Mesendoderm (in vitro differentiated cells): ENCODE data around the gene DEDD.
A peak's percentile ranks its signal among the peaks of the same experiment; 100 is the strongest.

ENCODE experiments used
- DNase-seq: peaks from one replicate; pipeline ENCODE4 v3.0.0; 2013
- H2AK5ac ChIP-seq: 2 replicates; pipeline ENCODE4 v1.6.1; 2013; ENCODE audit warnings: low read length, inconsistent platforms
- H2BK120ac ChIP-seq: 2 replicates; pipeline ENCODE4 v1.6.1; 2013; ENCODE audit warnings: low read depth, mild to moderate bottlenecking, low read length, moderate library complexity, mixed read lengths
- H2BK15ac ChIP-seq: replicated peaks from 2 replicates; pipeline ENCODE4 v1.6.1; 2013; ENCODE audit warnings: low read depth, mild to moderate bottlenecking, moderate library complexity
- H2BK5ac ChIP-seq: 2 replicates; pipeline ENCODE4 v1.6.1; 2013; ENCODE audit warnings: low read length, inconsistent platforms
- H3K18ac ChIP-seq: 2 replicates; pipeline ENCODE4 v1.6.1; 2013; ENCODE audit warnings: mild to moderate bottlenecking, low read length, mixed read lengths
- H3K23ac ChIP-seq: one replicate; pipeline ENCODE4 v1.6.1; 2013; ENCODE audit warnings: low read length
- H3K27ac ChIP-seq: 2 replicates; pipeline ENCODE4 v1.5.1; 2013; ENCODE audit warnings: low read depth, mild to moderate bottlenecking, inconsistent platforms, low read length, moderate library complexity
- H3K27me3 ChIP-seq: 2 replicates; pipeline ENCODE4 v1.6.1; 2013; ENCODE audit warnings: low read length, control low read depth, mild to moderate bottlenecking, inconsistent platforms; ENCODE audit not compliant: insufficient read depth, poor library complexity
- H3K36me3 ChIP-seq: 2 replicates; pipeline ENCODE4 v1.6.1; 2013; ENCODE audit warnings: low read length, inconsistent platforms; ENCODE audit not compliant: control insufficient read depth, insufficient read depth
- H3K4ac ChIP-seq: one replicate; pipeline ENCODE4 v1.6.1; 2013; ENCODE audit warnings: low read depth, mild to moderate bottlenecking, low read length, moderate library complexity
- H3K4me1 ChIP-seq: 2 replicates; pipeline ENCODE4 v1.6.1; 2013; ENCODE audit warnings: low read depth, low read length, inconsistent platforms; ENCODE audit not compliant: control insufficient read depth
- H3K4me2 ChIP-seq: 2 replicates; pipeline ENCODE4 v1.6.1; 2013; ENCODE audit warnings: low read length
- H3K4me3 ChIP-seq: 2 replicates; pipeline ENCODE4 v1.5.1; 2013; ENCODE audit warnings: mild to moderate bottlenecking, low read length
- H3K56ac ChIP-seq: one replicate; pipeline ENCODE4 v1.6.1; 2013; ENCODE audit warnings: low read length
- H3K79me1 ChIP-seq: 2 replicates; pipeline ENCODE4 v1.6.1; 2013; ENCODE audit warnings: low read length, inconsistent platforms
- H3K79me2 ChIP-seq: 2 replicates; pipeline ENCODE4 v1.6.1; 2013; ENCODE audit warnings: mild to moderate bottlenecking, low read length; ENCODE audit not compliant: control insufficient read depth, insufficient read depth
- H3K9ac ChIP-seq: 2 replicates; pipeline ENCODE4 v1.6.1; 2013; ENCODE audit warnings: low read length, inconsistent platforms
- H4K5ac ChIP-seq: one replicate; pipeline ENCODE4 v1.6.1; 2013; ENCODE audit warnings: low read length
- H4K8ac ChIP-seq: one replicate; pipeline ENCODE4 v1.6.1; 2013; ENCODE audit warnings: low read depth, mild to moderate bottlenecking, control low read depth, low read length, moderate library complexity
- WGBS: extraction: QIAGEN DNeasy Blood & Tissue Kit; methylation state at CpG from one replicate; pipeline ENCODE4 v1.1.7; 2013; ENCODE audit warnings: low lambda C conversion rate, missing lambda C conversion rate; ENCODE audit not compliant: insufficient coverage; ENCODE audit errors: extremely low coverage; 5-methylcytosine and 5-hydroxymethylcytosine counted together

Gene DEDD

DNA sequence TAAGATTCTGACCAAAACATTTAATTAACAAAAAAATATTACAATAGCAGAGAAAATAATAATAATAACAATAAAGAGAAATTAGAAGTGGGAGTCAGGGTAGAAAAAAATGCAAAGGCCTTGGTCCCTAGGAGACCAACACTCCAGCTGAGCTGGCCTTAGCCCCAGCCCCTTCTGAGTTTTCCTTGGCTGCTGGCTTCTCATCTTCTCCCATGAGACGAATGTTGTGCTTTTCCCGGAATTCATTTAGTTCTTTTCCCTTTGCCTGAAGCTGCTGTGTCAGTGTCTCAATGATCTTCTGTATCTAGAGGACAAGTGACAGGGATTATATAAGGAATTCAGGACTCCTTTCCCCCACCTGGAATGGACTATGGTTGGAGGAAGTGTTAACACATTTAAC is 31.9 kb downstream of the DEDD start:
- no peak overlapping the region for H2BK15ac ChIP-seq
- H3K27me3 ChIP-seq: no peaks in the 10 kb centered on the region
- H3K4me1 ChIP-seq: no peaks in the 10 kb centered on the region
- no peak overlapping the region for H3K9ac ChIP-seq
- H4K8ac ChIP-seq: no peak overlapping the region
- peaks cover 1% of the 10 kb centered on the region for H3K79me1 ChIP-seq
- no CpG with 5 or more reads among the region's 2 CpGs for WGBS
- no peaks in the 10 kb centered on the region for H3K79me2 ChIP-seq
- no peak overlapping the region for H3K23ac ChIP-seq
- H3K27ac ChIP-seq: no peak overlapping the region
- H3K56ac ChIP-seq: no peak overlapping the region
- H3K4me2 ChIP-seq: no peak overlapping the region
- no peak overlapping the region for H2BK5ac ChIP-seq
- no peak overlapping the region for H2AK5ac ChIP-seq
- DNase-seq: no peak
- no peak overlapping the region for H3K4me3 ChIP-seq
- H4K5ac ChIP-seq: no peak overlapping the region
- H2BK120ac ChIP-seq: no peak overlapping the region
- no peak overlapping the region for H3K4ac ChIP-seq
- no peak overlapping the region for H3K18ac ChIP-seq
- H3K36me3 ChIP-seq: no peaks in the 10 kb centered on the region

DNA sequence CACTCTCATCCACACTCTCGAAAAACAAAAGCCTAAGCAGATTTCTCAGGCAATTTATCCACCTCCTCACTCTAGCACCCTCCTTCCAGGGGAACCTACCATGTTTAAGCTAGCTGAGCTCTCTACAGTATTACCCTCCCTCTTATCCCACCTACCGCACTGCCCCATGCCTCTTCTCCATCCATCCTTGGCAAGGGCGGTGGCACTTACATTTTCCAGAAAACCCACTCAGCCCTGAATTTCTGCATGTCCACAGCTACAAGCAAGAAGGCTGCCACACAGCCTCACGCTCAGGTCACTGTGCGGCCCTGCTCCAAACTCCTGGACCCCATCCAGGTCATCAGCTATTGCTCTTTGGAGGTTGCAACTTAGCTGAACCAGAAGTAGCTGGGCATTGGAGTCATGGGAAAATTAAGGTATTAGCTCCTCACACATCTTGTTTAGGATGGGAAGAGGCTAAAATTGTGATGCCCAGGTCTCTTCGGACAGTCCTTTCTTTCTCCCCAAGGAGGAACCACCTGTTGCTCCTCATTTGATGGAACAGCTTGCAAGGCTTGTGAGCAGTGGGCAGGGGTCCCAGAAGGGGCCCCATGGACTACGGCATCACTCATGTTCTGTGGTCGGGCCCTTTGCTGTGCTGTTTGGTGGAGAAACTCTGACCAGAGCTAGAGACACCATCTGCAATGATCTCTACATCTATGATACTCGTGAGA is 33.2 kb downstream of the DEDD start:
- Histone ChIP-seq H2BK15ac (no peak overlapping the region), H4K5ac (no peak overlapping the region), H3K4me2 (peak overlapping the region; percentile 94), H3K79me2 (no peaks in the 10 kb centered on the region), H3K18ac (no peak overlapping the region), H3K27ac (no peak overlapping the region), H3K36me3 (no peaks in the 10 kb centered on the region), H3K23ac (no peak overlapping the region), H2BK120ac (no peak overlapping the region), H3K56ac (peak overlapping the region; percentile 60), H3K27me3 (no peaks in the 10 kb centered on the region), H4K8ac (no peak overlapping the region), H3K4ac (no peak overlapping the region), H3K4me1 (no peaks in the 10 kb centered on the region), H2BK5ac (no peak overlapping the region), H3K79me1 (peaks cover 1% of the 10 kb centered on the region), H2AK5ac (no peak overlapping the region), H3K9ac (no peak overlapping the region), H3K4me3 (no peak overlapping the region)
- WGBS: no CpG with 5 or more reads among the region's 9 CpGs
- DNase-seq: no peak

- Histone ChIP-seq H3K4me3 (peak within 1 kb of the TSS; percentile 86), H2BK5ac (no peak within 1 kb of the TSS), H3K79me1 (peaks cover 1% of the 10 kb centered on the region), H3K79me2 (no peaks in the 10 kb centered on the region), H4K8ac (no peak within 1 kb of the TSS), H2BK120ac (no peak within 1 kb of the TSS), H3K36me3 (no peaks in the 10 kb centered on the region), H4K5ac (no peak within 1 kb of the TSS), H3K23ac (no peak within 1 kb of the TSS), H3K27ac (no peak within 1 kb of the TSS), H3K18ac (no peak within 1 kb of the TSS), H2BK15ac (no peak within 1 kb of the TSS), H3K27me3 (no peaks in the 10 kb centered on the region), H3K56ac (peak within 1 kb of the TSS; percentile 97), H3K4me1 (no peaks in the 10 kb centered on the region), H3K4ac (no peak within 1 kb of the TSS), H3K4me2 (peak within 1 kb of the TSS; percentile 96), H3K9ac (peak within 1 kb of the TSS; percentile 95), H2AK5ac (no peak within 1 kb of the TSS)
- WGBS: no CpG with 5 or more reads among the region's 71 CpGs
- DNase-seq: peak; percentile 98
Measured at GRCh38 chr1:161098210-161099068, 34.0 kb downstream of the DEDD start, which contains the start of gene KLHDC9. TSS of gene KLHDC9 (plus strand) at chr1:161098361. CDS start at chr1:161098536, 175 bp downstream.

DNA sequence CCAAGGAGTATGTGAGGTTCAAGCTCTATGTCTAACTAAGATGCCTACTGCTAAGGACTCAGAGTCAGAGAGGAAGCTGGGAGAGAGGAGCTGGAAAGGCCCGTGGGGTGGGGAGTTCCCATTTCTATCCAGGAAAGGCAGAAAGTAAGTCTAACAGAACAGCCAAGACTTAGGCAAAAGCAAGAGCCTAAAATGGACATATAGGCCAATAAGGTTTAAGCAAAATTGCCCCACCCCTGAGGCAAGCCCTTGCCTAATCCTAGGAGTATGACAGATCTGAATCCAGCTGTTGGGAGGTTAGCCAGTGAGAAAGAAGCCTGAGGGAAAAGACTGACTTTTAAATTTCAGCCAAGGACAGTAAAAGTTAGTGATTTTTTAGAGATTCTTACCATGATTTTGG is 35.9 kb downstream of the DEDD start:
- Histone ChIP-seq H3K4me1 (no peaks in the 10 kb centered on the region), H3K27ac (no peak overlapping the region)

DNA sequence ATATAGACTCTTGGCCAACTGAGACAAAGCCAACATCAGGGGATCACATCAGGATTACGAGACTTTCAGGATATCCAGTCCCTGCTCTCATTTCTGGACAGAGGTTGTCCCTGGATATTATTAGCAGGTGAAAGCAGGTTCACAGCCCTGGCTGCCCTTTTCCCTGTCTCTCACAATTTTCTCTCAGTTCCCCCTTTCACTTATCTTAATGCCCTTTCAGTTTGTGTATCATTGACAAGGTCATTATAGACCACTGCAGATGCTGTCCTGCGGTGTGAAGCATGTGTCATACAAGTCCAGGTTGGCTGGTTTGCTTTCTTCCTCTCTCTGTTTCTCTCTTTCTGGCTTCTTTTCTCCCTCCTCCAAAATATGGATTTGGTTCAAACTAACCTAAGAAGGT is 36.5 kb downstream of the DEDD start:
- no peaks in the 10 kb centered on the region for H3K36me3 ChIP-seq
- H3K79me2 ChIP-seq: no peaks in the 10 kb centered on the region
- H2BK5ac ChIP-seq: no peak overlapping the region
- no peak overlapping the region for H3K9ac ChIP-seq
- no peak overlapping the region for H3K4ac ChIP-seq
- no peak overlapping the region for H2AK5ac ChIP-seq
- H3K79me1 ChIP-seq: no peaks in the 10 kb centered on the region
- no peak overlapping the region for H3K4me2 ChIP-seq
- DNase-seq: no peak
- no peak overlapping the region for H2BK120ac ChIP-seq
- H3K23ac ChIP-seq: no peak overlapping the region
- no peak overlapping the region for H2BK15ac ChIP-seq
- no peak overlapping the region for H4K8ac ChIP-seq
- no peak overlapping the region for H3K18ac ChIP-seq
- no peak overlapping the region for H3K27ac ChIP-seq
- no peaks in the 10 kb centered on the region for H3K27me3 ChIP-seq
- H3K4me3 ChIP-seq: no peak overlapping the region
- no CpG with 5 or more reads among the region's 2 CpGs for WGBS
- H3K4me1 ChIP-seq: no peaks in the 10 kb centered on the region
- H4K5ac ChIP-seq: no peak overlapping the region
- no peak overlapping the region for H3K56ac ChIP-seq

More for the DNA sequence above, 35.9 kb downstream of the DEDD start:
- no peaks in the 10 kb centered on the region for H3K27me3 ChIP-seq
- H3K79me1 ChIP-seq: no peaks in the 10 kb centered on the region
- DNase-seq: no peak
- H3K4ac ChIP-seq: no peak overlapping the region
- no CpG with 5 or more reads among the region's 1 CpG for WGBS
- H2BK5ac ChIP-seq: no peak overlapping the region
- no peak overlapping the region for H4K8ac ChIP-seq
- no peaks in the 10 kb centered on the region for H3K36me3 ChIP-seq
- no peaks in the 10 kb centered on the region for H3K79me2 ChIP-seq
- H2AK5ac ChIP-seq: no peak overlapping the region
- no peak overlapping the region for H3K18ac ChIP-seq
- no peak overlapping the region for H2BK15ac ChIP-seq
- H3K56ac ChIP-seq: no peak overlapping the region
- no peak overlapping the region for H3K23ac ChIP-seq
- no peak overlapping the region for H3K9ac ChIP-seq
- H2BK120ac ChIP-seq: no peak overlapping the region
- H3K4me2 ChIP-seq: no peak overlapping the region
- no peak overlapping the region for H3K4me3 ChIP-seq
- H4K5ac ChIP-seq: no peak overlapping the region
